Measurements from ENCODE around the gene SIVA1. TPM values are rescaled to one million over a fixed set of nuclear protein-coding genes. Genes with fewer than 3 reads are reported as not detected.

SIVA1 gene
- total and polyA plus RNA-seq, 2 of the 8 experiments (the other 6 are each of a cell fraction or from before 2014, with no cell fraction given), result 123 to 589 TPM

DNA sequence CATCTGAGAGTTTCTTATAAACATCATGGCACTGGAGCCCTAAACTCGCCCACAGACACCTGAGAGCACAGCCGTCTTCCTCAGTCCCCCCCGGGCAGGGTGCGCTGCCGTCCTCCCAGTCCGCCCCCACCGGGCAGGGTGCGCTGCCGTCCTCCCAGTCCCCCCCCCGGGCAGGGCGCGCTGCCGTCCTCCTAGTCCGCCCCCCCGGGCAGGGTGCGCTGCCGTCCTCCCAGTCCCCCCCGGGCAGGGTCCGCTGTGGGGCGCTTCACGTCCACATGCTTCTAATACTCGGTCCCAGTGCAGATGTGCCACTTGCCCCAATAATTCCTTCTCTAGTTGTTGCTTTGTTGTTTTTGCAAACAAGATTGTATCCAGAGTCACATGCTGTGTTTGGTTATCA lies 35.8 kb upstream of the SIVA1 start:
- Histone ChIP-seq H3K56ac (replicated peaks; ENCODE audit: insufficient read length, low read depth, low read length) (no peak overlapping the region), H3K79me1 (ENCODE audit: low read depth, low read length) (no peaks in the 10 kb centered on the region), H4K91ac (replicated peaks; ENCODE audit: insufficient read length, low read length) (no peak overlapping the region), H3K4me1 (replicated peaks in 1 of 4; ENCODE audit: control insufficient read depth in 3 of 4, insufficient read depth in 4 of 4, low read length in 3 of 4) (no peaks in the 10 kb centered on the region; a peak in 1 of 7 replicates), H3K79me2 (ENCODE audit: control insufficient read depth in 1 of 2, insufficient read depth in 2 of 2, low read length in 2 of 2) (no peaks in the 10 kb centered on the region), H3K36me3 (ENCODE audit: control insufficient read depth in 2 of 4, insufficient read depth in 4 of 4, low read length in 3 of 4) (peaks cover 0 to 31% (median 2%) of the 10 kb centered on the region in 4 experiments; a peak in 3 of 8 replicates), H2BK5ac (ENCODE audit: low read depth, low read length) (no peak overlapping the region), H3K27ac (ENCODE audit: low read depth, low read length) (no peak overlapping the region), H3K18ac (ENCODE audit: extremely low read depth, low read length) (no peak overlapping the region), H2BK20ac (ENCODE audit: low read length) (no peak overlapping the region), H3K9me3 (ENCODE audit: insufficient read depth in 2 of 2, low read depth in 1 of 2, low read length in 1 of 2) (no peaks in the 10 kb centered on the region), H2AFZ (ENCODE audit: low read length) (no peak overlapping the region), H4K5ac (ENCODE audit: insufficient read length, low read depth, low read length) (no peak overlapping the region), H4K8ac (ENCODE audit: extremely low read depth, insufficient read depth, low read length) (no peak overlapping the region), H3K4me2 (ENCODE audit: insufficient read depth in 1 of 2, low read depth in 2 of 2, low read length in 2 of 2) (no peak overlapping the region), H2AK5ac (ENCODE audit: low read depth, low read length) (no peak overlapping the region), H3K27me3 (replicated peaks in 1 of 4; ENCODE audit: control insufficient read depth in 3 of 4, extremely low read depth in 1 of 4, insufficient read depth in 3 of 4, low read length in 3 of 4) (no peaks in the 10 kb centered on the region), H3K9ac (replicated peaks in 1 of 4; ENCODE audit: extremely low read depth in 1 of 4, low read depth in 3 of 4, low read length in 3 of 4) (no peak overlapping the region), H3K23ac (ENCODE audit: insufficient read length) (no peak overlapping the region), H3K14ac (ENCODE audit: insufficient read length) (no peak overlapping the region), H2BK120ac (replicated peaks; ENCODE audit: low read depth, low read length) (no peak overlapping the region), H3K23me2 (ENCODE audit: low read depth, low read length) (no peaks in the 10 kb centered on the region), H2BK15ac (ENCODE audit: low read length) (no peak overlapping the region), H3K4ac (replicated peaks; ENCODE audit: insufficient read length, low read depth, low read length) (no peak overlapping the region), H2BK12ac (ENCODE audit: low read depth, low read length) (no peak overlapping the region), H3K4me3 (ENCODE audit: extremely low read depth in 1 of 4, insufficient read depth in 2 of 4, low read depth in 3 of 4, low read length in 4 of 4) (no peak overlapping the region), H4K20me1 (replicated peaks in 1 of 2; ENCODE audit: control insufficient read depth in 1 of 2, insufficient read depth in 2 of 2, low read length in 2 of 2) (peaks cover 0 to 4% of the 10 kb centered on the region in 2 experiments)
- WGBS, 2 experiments (ENCODE audit: extremely low coverage in 1 of 2, insufficient coverage in 1 of 2, insufficient read length in 1 of 2, insufficient replicate concordance in 2 of 2, low coverage in 1 of 2, low lambda C conversion rate in 2 of 2, missing lambda C conversion rate in 1 of 2), result 95% methylated on average over 7 of the region's 22 CpGs; no CpG with 5 or more reads in 1 of the 2 experiments
- ChIA-PET POLR2A (ENCODE audit: partially characterized antibody) (interaction anchor here (0.7 kb wide), 1 partner anchor 9 kb away, joined by 3 read pairs; no protein-coding TSS in a partner anchor), CTCF (ENCODE audit: partially characterized antibody) (interaction anchor here (1.2 to 1.8 kb wide), 3 partner anchors 14 to 52 kb away, joined by 3 to 4 read pairs (median 4); no protein-coding TSS in a partner anchor)
- FAIRE-seq, result no peak
- TF ChIP-seq, protein P1, sequence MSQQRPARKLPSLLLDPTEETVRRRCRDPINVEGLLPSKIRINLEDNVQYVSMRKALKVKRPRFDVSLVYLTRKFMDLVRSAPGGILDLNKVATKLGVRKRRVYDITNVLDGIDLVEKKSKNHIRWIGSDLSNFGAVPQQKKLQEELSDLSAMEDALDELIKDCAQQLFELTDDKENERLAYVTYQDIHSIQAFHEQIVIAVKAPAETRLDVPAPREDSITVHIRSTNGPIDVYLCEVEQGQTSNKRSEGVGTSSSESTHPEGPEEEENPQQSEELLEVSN (IDR thresholded peaks at IDR 0.05), result no peak
- TF ChIP-seq KDM5A (IDR thresholded peaks at IDR 0.05; ENCODE audit: low read length) (no peak), YY1 (IDR thresholded peaks at IDR 0.05; ENCODE audit: low read depth, low read length) (no peak), JUN (IDR thresholded peaks at IDR 0.05; ENCODE audit: low read depth, low read length) (no peak), SUZ12 (IDR thresholded peaks at IDR 0.05; ENCODE audit: low read length) (no peak), SP4 (IDR thresholded peaks at IDR 0.05; ENCODE audit: low read length) (no peak), POLR2AphosphoS5 (IDR thresholded peaks at IDR 0.05; ENCODE audit: low read depth, low read length) (no peak)
- DNase-seq (ENCODE audit: low read depth in 1 of 2, low spot score in 2 of 2), result no peak
